IPS-NIHi11 (cell line): ENCODE data around the gene KIRREL2.
A peak's percentile ranks its signal among the peaks of the same experiment; 100 is the strongest.
"Not testable (repeated sequence)": the region's sequence is repeated elsewhere in the genome, so short reads cannot be mapped to it uniquely, and the experiment has no call there.

ENCODE experiments used
- DNase-seq: peaks from one replicate; pipeline ENCODE4 v3.0.0; 2012; ENCODE audit warnings: mixed read lengths, low spot score

KIRREL2 gene

DNA sequence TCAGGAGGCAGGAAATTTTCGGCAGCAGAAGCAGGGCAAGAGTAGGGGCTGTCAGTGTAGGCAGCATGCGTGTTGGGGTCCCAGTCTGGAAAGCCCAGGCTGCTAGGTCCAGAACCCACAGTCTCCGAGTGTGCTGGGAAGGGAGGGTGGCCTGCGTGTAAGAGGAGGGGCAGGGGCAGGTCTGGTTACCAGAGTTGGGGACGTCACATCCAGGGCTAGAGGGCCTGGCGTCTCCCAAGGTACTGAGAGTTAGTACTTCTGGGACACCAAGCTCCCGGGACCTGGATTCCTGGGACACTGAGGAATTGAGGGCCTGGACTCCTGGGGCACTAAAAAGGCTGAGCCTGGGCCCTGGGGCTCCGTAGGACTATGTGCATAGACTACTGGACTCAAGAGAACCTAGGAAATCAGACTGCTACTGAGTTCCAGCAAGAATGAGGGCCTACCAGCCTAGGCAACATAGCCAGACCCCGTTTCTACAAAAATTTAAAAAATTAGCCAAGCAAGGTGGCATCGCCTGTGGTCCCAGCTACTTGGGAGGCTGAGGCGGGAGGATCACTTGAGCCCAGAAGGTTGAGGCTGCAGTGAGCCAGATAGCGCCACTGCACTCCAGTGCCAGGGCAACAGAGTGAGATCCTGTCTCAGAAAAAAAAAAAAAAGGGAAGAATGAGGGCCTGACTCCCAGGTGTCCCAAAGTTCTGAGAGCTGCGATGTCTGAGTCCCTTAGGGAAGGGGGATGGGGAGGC, 41.2 kb downstream of the KIRREL2 start:
- DNase-seq = no peak

DNA sequence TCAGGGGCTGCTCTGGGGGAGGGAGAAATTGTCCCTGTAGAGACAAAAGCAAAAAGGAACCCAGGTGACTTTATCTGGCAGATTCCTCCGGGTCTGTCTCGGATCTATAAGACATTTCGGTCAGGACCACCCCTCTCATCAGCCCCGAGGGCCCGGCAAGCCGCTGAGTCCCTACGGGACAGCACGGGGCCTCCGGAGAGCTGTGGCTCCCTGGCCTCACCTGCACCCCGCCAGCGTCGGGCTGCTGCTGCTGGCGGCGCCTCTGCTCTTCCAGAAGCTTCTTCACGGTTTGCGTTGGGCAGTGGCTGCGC, 41.7 kb downstream of the KIRREL2 start:
- peak; percentile 49 for DNase-seq

DNA sequence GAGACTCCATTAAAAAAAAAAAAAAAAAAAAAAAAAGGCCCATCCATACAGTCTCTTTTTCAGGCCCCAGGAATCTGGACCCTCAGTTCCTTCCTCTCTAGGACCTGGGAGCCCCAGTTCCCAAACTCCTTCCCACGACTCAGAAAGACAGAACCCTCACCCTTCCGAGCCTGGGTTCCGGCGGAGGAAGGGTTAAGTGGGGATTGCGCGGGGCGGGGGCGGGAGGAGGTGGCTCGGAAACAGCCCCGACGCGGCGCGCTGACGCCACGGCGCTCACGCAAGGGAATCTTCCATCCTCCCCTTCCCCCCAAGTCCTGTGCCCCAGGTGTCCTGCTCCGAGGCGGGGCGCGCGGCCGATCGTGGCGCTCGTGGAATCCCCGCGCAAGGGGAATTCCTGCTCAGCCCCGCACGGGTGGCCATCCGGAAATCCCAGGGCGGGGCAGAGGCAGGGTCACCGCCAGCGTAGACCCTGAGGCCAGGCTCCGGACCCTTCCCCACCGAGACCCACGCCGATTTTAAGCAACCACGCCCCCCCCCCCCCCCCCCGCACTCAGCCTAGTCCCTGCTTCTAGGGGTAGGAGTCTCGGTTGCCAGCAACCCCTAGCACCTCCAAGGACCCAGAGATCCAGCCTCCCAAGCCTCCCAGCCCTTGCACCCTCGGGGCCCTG, 43.0 kb downstream of the KIRREL2 start:
- peak; percentile 85 for DNase-seq

DNA sequence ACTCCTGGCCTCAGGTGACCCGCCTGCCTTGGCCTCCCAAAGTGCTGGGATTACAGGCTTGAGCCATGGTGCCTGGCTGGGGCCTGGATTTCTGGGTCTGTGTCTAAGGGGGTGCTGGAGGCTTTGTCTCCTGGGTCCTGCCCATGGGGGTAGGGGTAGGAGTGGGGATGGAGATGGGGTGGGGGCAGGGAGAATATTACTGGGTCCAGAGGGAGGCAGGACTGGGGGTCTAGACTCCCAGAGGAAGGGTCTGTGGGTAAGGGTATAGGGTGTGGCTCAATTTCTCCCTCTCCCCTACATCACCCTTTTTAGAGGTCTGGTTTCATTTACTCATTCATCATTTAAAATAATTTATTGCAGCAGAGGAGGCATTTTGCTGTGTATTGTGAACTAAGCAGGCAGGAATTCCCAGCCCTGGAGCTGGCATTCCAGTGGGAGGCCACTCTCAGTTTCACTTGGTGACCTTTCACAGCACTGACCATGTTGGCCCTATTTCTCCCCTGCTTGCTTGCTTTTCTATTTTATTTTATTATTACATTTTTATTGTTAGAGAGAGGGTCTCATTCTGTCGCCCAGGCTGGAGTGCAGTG, 44.4 kb downstream of the KIRREL2 start:
- no peak for DNase-seq

DNA sequence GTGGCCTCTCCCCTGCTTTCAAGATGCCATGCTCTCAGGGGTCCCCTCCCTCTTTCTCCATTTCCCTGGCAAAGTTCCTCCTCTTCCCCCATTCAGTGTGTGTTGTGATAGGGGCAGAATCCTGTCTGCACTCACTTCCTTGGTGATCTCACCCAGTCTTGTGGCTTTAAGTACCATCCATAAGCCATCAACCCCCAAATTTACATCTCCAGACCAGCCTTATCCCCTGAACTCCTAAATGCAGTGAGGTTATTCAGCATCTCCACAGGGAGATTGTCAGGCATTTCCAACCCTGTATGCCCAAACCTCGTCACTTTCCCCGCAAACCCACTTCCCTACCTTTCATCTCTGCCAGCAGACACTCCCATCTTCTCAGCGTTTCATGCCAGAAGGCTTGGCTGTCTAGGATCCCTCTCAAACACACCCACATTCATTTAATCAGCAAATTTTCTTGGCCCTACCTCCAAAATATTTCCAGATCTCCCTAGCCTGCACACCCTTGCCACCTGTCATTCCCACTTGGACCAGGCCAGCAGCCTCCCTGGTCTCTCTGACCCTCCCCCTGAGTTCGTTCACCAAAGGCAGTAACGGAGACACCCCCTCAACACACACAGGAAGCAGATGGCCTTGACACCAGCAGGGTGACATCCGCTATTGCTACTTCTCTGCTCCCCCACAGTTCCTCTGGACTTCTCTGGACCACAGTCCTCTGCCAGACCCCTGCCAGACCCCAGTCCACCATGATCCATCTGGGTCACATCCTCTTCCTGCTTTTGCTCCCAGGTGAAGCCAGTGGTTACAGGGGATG, 45.3 kb downstream of the KIRREL2 start, which contains the start of gene HCST:
Gene HCST (plus strand): TSS at position 676 of the 808 bp plus-strand sequence. CDS start 65 bp downstream, at position 741.
- no peak for DNase-seq

DNA sequence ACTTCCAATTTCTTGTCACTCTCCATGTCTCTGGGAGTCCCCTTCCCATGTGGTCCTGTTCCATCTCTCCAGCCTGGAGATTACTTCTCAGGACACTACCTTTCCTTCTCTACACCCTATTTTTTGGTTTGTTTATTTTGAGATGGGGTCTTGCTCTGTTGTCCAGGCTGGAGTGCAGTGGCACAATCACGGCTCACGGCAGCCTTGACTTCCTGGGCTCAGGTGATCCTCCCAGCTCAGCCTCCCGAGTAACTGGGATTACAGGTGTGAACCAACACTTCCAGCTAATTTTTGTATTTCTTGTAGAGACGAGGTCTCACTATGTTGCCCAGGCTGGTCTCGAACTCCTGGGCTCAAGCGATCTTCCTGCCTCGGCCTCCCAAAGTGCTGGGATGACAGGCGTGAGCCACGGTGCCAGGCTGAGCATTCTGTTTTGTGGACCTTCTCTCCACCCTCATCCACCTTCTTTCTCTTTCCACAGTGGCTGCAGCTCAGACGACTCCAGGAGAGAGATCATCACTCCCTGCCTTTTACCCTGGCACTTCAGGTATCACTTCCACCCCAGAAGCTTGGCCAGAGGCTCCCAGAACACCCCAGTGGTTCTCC, 46.3 kb downstream of the KIRREL2 start:
- DNase-seq = no peak

DNA sequence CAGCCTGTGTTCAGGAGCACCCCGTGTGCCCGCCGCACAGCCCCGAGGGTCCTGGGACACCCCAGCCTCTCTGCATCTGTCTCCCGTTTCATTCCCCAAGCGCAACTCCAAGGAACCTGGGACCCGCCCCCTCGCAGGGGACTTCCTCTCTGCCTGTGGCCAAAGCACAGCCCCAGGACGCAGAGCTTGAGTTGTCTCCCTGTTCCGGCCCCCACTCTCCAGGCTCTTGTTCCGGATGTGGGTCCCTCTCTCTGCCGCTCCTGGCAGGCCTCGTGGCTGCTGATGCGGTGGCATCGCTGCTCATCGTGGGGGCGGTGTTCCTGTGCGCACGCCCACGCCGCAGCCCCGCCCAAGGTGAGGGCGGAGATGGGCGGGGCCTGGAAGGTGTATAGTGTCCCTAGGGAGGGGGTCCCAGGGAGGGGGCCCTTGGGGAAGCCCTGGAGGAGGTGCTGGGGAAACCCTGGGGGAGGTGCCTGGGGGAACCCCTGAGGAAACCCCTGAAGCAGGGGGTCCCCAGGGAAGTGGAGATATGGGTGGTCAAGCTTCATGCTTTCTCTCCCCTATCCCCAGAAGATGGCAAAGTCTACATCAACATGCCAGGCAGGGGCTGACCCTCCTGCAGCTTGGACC, 47.0 kb downstream of the KIRREL2 start:
- DNase-seq = peak; percentile 76

DNA sequence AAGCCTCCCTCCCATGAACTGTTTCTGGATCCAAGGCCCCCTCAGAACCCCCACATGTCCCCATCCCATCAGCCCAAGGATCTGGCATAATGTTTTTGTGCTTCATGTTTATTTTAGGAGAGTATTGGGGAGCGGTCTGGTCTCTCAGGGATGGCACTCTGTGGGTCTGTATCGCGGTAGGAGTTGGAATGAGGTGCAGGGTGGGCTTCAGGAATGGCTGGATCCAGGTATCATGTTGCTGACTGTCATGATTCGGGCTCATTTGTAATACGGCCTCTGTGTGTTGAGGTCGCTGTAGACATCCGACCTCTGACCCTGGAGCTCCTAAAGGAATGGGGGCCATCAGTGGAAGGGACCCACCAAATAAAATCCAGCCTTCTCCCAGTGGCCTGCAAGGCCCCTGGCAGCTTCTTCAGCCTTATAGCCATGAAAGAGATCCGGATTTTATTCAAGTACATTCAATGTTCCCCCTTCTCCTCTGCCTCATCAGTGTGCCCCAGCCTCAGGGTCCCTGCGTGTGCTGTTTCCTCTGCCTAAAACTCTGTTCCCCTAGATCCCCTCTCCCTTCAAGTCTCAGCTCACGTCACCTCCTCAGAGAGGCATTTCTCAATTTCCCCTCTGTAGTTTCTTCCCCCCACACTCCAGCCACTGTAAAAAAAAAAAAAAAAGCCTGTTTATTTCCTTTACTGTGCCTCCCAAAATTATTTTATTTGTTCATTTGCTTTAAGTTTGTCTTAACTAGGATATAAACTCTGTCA, 47.8 kb downstream of the KIRREL2 start:
- DNase-seq = no peak

DNA sequence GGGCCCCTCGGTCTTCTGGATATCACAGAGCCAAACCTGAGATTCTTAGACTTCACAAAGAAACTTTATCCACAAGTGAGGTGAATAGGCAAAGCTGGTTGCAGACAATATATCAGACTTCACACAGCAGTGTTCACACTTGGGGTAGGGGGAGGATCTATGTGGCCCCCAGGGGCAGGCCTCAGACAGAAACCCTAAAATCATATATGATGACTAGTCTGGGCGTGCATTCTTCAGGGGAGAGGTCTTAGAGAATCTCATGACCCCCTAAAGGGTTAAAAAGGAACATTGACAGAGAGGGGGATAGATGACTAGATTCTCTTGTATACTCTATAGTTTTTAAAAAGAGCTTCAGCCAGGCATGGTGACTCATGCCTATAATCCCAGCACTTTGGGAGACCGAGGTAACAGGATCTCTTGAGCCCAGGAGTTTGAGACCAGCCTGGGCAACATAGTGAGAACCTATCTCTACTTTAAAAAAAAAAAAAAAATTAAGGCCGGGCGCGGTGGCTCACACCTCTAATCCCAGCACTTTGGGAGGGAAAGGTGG, 48.5 kb downstream of the KIRREL2 start:
- DNase-seq = no peak

DNA sequence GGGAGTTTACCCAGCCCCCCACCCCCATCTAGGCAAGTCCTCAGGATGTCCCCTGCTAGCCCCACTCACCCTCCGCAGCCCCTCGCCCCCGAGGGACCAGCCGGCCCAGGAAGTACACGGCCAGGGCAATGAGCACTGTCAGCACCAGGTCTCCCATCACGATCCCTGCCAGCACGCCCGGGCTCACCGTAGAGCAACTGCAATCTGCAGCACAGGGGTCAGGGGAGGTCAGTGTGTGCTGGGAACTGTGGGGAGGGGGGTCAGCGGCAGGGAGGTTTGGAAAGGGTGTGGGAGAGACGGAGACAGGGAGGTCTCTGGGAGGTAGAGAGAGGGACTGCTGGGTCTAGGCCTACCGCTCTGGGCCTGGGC, 50.6 kb downstream of the KIRREL2 start:
- no peak for DNase-seq

DNA sequence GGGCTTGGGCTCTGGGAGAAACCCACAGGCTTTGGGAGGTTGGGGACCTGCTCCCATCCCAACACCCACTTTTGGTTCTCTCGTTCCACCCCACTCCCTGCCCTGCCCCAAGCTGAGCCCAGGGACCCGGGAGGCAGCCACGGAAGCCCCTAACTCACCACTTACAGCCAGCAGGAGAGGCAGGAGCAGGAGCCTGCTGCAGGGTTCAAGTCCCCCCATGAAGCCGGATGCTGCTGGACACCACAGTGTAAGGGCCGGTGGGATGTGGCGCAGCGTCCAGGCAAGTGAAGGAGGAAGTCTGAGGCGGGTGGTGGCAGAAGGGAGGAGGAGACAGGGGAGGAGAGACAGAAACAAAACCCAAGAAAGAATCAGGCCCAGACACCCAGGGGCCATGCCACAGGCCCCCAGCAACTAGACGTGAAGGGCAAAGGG, 51.3 kb downstream of the KIRREL2 start, which contains the start of gene TYROBP:
Gene TYROBP (minus strand): TSS at position 286 of the 432 bp plus-strand sequence. CDS start 67 bp downstream, at position 219.
- DNase-seq = no peak

DNA sequence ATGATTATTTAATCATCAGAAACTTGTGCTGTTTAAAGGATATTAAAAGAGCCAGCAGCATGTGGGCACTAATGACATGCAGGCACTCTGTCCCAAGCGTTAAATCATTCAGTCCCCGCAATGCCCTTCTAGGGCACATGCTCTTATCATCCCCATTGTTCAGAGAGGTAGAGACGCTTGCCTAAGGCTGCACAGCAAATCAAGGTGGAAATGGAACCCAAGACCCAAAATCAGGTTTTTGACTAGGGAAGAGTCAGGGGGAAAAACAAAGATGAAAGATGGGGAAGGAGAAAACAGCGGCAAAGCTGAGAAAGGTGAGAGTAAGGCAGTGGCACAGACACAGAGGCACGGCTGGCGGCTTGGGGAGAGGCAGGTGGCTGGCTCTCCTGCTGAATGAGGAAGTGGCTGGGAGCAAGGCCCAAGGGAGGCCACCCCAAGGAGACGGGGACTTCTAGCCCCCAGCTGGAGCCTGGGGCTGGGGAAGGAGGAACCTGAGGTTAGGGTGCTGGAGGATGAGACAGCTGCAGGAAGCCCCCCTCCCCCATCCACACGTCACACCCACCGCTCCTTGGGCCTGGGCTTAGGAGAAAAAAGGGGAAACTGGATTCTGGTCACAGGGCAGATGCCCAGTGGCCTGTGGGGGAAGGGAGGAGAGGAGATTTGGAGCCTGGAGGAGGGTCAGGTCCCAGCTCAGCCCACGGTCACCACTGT, 52.4 kb downstream of the KIRREL2 start:
- no peak for DNase-seq

DNA sequence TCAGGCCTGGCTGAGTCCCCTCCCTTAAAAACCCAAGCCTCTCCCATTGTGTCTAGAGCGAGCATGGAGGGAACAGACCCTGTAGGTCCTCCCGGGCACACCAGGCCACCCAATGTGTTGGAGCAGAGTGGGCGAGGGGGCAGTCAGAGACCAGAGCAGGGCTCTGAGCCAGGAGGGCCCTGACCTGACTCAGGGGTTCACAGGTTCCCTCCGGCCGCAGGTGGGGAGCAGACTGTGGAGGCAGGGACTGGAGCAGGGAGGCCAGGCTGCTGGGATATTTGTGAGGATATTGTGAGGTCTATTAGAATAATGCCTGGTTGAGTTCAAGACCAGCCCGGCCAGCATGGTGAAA, 52.9 kb downstream of the KIRREL2 start:
- DNase-seq = no peak

DNA sequence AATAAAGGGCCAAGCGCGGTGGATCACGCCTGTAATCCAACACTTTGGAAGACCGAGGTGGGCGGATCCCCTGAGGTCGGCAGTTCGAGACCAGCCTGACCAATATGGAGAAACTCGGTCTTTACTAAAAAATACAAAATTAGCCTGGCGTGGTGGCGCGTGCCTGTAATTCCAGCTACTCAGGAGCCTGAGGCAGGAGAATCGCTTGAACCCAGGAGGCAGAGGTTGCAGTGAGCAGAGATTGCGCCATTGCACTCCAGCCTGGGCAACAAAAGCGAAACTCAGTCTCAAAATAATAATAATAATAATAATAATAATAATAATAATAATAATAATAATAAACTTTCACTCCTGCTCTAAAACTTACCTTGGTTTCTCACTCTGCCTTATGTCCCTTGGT, 53.6 kb downstream of the KIRREL2 start:
- DNase-seq = not testable (repeated sequence)

DNA sequence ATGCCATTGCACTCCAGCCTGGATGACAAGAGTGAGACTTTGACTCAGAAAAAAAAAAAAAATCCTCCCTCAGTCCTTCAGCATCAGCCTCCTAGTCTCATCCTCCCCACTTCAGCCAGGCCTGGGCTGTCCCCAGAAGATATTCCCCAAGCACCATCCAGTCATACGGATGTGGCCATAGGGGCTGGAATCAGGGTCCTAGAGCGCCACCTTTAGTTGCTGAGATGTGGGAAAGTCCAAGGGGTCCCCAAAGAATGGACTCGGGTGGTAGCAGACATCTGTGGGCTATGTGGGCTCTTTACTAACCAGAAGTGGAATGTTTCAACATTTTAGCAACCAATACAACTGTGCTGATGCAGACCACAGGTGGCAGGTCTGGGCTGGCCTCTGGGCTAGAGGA, 54.5 kb downstream of the KIRREL2 start:
- no peak for DNase-seq

DNA sequence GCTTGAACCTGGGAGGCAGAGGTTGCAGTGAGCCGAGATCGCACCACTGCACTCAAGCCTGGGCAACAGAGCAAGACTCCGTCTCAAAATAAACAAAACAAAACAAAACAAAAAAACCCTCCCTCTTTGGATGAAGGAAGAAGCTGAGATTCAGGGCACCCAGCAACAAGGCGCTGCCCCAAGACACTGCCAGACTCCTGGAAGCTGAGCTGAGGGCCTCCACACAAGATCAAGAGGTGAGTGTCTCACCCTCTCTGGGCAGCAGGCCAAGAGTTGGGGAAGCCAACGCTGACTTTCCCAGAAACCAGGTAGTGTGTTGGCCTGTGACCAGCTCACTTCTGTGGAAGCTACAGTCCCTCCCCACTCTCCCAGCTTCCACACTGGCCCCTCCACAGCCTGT, 55.1 kb downstream of the KIRREL2 start:
- no peak for DNase-seq

DNA sequence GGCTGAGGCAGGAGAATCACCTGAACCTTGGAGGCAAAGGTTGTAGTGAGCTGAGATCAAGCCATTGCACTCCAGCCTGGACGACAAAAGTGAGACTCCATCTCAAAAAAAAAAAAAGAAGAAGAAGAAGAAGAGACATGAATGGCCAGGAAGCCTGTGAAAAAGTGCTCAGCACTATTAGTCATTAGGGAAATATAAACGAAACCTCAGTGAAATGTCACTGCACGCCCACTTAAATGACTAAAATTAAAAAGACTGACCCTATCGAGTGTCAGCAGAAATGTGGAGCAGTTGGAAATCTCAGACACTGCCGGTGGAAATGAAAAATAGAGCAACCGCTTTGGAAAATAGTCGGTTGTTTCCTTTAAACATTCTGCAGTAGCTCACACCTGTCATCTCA, 56.9 kb downstream of the KIRREL2 start:
- no peak for DNase-seq

DNA sequence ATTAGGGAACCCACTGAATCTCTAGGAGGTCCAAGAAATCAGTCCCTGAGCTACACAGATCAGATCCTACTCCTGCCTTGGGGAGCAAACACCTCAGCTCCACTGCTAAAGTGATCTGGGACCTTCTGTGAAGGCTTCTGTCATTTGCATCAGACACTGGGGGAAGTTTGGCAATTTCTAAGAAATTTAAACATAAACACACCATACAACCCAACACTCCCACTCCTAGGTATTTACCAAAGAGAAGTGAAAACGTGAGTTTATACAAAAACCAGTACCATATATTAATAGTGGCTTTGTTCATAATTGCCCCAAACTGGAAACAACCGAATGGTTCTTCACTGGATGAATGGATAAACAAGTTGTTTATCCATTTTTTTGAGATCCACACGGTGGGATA, 58.7 kb downstream of the KIRREL2 start:
- DNase-seq = no peak
